ENCODE results near the gene TMEM101. TPM values are rescaled to one million over a fixed set of nuclear protein-coding genes. Genes with fewer than 3 reads are reported as not detected.

TMEM101 gene
- total RNA-seq, 4 donors from 2014 or later = 22.9 to 30.7 (median 27.2) TPM

GRCh38 chr17:44006272-44006597 is 8.5 kb downstream of the TMEM101 start:
- Histone ChIP-seq H3K27ac (replicated peaks in 1 of 4) (peak overlapping the region; percentile 46 to 69 (median 58)), H3K9me3 (no peaks in the 10 kb centered on the region), H3K4me1 (peaks cover 35 to 46% (median 45%) of the 10 kb centered on the region in 4 donors), H3K4me3 (peak overlapping the region; percentile 56 to 61 (median 60)), H3K36me3 (peaks cover 0 to 16% (median 9%) of the 10 kb centered on the region in 4 donors), H3K27me3 (peaks cover 6 to 51% (median 23%) of the 10 kb centered on the region in 4 donors)
- TF ChIP-seq POLR2A (IDR thresholded peaks at IDR 0.05; ENCODE audit: low read depth) = no peak
- no peak for TF ChIP-seq CTCF (IDR thresholded peaks at IDR 0.05)
- no peak for DNase-seq (ENCODE audit: extremely low spot score)
- 6% methylated on average over 21 of the region's 21 CpGs for WGBS
- intact Hi-C loops (cut with DNase I) = no loop called here

- no peak for TF ChIP-seq POLR2AphosphoS5 (IDR thresholded peaks at IDR 0.05)
- peak in 1 of 3 experiments; percentile 16 for TF ChIP-seq CTCF (IDR thresholded peaks at IDR 0.05)
- Histone ChIP-seq H3K4me1 (peaks cover 34 to 46% (median 45%) of the 10 kb centered on the region in 4 donors), H3K9me3 (no peaks in the 10 kb centered on the region), H3K27me3 (peaks cover 6 to 51% (median 23%) of the 10 kb centered on the region in 4 donors), H3K36me3 (peaks cover 0 to 14% (median 8%) of the 10 kb centered on the region in 4 donors), H3K27ac (replicated peaks in 1 of 4) (peak overlapping the region; percentile 46 to 69 (median 58)), H3K4me3 (peak overlapping the region; percentile 56 to 61 (median 60))
- 8% methylated on average over 15 of the region's 59 CpGs for WGBS
- DNase-seq (ENCODE audit: extremely low spot score) = no peak
- intact Hi-C loops (cut with DNase I) = no loop called here
Observed at GRCh38 chr17:44005527-44006271, 9.1 kb downstream of the TMEM101 start.

GRCh38 chr17:44004761-44005526 is 9.8 kb downstream of the TMEM101 start:
- peaks cover 6 to 51% (median 23%) of the 10 kb centered on the region in 4 donors for H3K27me3 ChIP-seq
- H3K36me3 ChIP-seq = peaks cover 0 to 7% (median 5%) of the 10 kb centered on the region in 4 donors
- peak overlapping the region in 2 of 4 donors; percentile 16 to 69 for H3K27ac ChIP-seq (replicated peaks in 1 of 4)
- no peak for TF ChIP-seq POLR2A (IDR thresholded peaks at IDR 0.05; ENCODE audit: low read depth)
- no peak for TF ChIP-seq EP300 (IDR thresholded peaks at IDR 0.05)
- TF ChIP-seq CTCF (IDR thresholded peaks at IDR 0.05) = no peak
- TF ChIP-seq POLR2AphosphoS5 (IDR thresholded peaks at IDR 0.05) = peak in 1 of 2 donors; percentile 35
- peaks cover 34 to 46% (median 45%) of the 10 kb centered on the region in 4 donors for H3K4me1 ChIP-seq
- H3K4me3 ChIP-seq = peak overlapping the region; percentile 56 to 61 (median 60)
- no peaks in the 10 kb centered on the region for H3K9me3 ChIP-seq
- intact Hi-C loops (cut with DNase I) = no loop called here
- 0% methylated on average over 12 of the region's 71 CpGs for WGBS
- no peak for DNase-seq (ENCODE audit: extremely low spot score)

- Histone ChIP-seq H3K36me3 (peaks cover 0 to 2% (median under 1%) of the 10 kb centered on the region in 4 donors), H3K27ac (replicated peaks in 1 of 4) (peak within 1 kb of the TSS in 2 of 4 donors; percentile 16 to 69), H3K4me1 (peaks cover 34 to 46% (median 45%) of the 10 kb centered on the region in 4 donors), H3K4me3 (peak within 1 kb of the TSS; percentile 56 to 61 (median 60)), H3K9me3 (no peaks in the 10 kb centered on the region), H3K27me3 (peaks cover 6 to 51% (median 23%) of the 10 kb centered on the region in 4 donors)
- intact Hi-C loops (cut with DNase I) = no loop called here
- WGBS = 28% methylated on average over 19 of the region's 25 CpGs
- no peak for TF ChIP-seq EP300 (IDR thresholded peaks at IDR 0.05)
- TF ChIP-seq POLR2A (IDR thresholded peaks at IDR 0.05; ENCODE audit: low read depth) = no peak
- no peak for TF ChIP-seq CTCF (IDR thresholded peaks at IDR 0.05)
- no peak for TF ChIP-seq POLR2AphosphoS5 (IDR thresholded peaks at IDR 0.05)
- DNase-seq (ENCODE audit: extremely low spot score) = no peak
Observed at GRCh38 chr17:44004077-44004760, 10.5 kb downstream of the TMEM101 start, which contains the start of gene NAGS. Gene NAGS (plus strand): TSS chr17:44004622. CDS start chr17:44004664, 42 bp downstream.
